T47D (cell line): ENCODE measurements around the gene FHDC1.

Experiments used
- DNase-seq, 2 experiments: peaks; one replicate each; pipeline versions ENCODE4 v3.0.0 to v3.0.0-alpha.2; 2011 to 2012; ENCODE audit warnings: low read depth in 1 of 2, low spot score in 1 of 2
- JUND ChIP-seq: IDR thresholded peaks from 2 replicates; pipeline ENCODE4 v1.6.1; 2012; ENCODE audit warnings: low read depth
- in situ Hi-C: cut with HindIII; loops from 2 replicates; pipeline ENCODE4 v1.10.0; 2016; ENCODE audit warnings: low sequenced_read_pairs, low pct_unique_long_range_greater_than_20kb

Gene FHDC1

GRCh38 chr4:152917543-152918395 lies 18.4 kb upstream of the FHDC1 start:
- DNase-seq: no peak
- in situ Hi-C loops: no loop called here
- no peak for TF ChIP-seq JUND

DNA sequence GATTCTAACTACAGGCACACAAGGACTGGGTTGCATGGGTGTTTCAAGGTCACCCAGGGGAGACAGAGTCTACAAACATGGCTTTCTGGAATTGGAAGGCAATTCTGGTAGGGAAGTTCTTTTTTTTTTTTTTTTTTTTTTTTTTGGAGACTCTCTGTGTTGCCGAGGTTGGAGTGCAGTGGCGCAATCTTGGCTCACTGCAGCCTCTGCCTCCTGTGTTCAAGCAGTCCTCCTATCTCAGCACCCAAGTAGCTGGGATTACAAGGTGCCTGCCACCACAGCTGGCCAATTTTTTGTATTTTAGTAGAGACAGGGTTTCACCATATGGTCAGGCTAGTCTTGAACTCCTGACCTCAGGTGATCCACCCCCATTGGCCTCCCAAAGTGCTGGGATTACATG lies 16.3 kb upstream of the FHDC1 start:
- DNase-seq: no peak
- TF ChIP-seq JUND: no peak
- in situ Hi-C loops: no loop called here

DNA sequence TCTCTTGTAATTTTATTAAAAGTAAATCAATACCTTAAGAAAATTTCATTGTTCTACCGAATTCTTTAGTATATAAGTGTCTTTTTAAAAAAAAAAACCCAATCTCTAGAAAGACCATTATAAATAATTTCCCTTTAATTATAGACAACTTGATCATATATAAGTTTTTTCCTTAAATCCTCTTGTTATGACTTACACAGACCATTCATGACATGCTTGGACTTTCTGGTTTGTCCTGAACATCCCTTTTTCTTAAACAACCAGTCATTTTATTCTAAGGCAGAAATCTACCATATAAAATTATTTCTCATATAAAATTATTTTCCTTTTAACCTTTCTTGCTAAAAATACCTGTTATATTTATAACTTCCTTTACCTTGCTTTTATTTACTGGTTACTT lies 15.4 kb upstream of the FHDC1 start:
- peak in 1 of 2 experiments; percentile 27 for DNase-seq
- in situ Hi-C loops: no loop called here
- TF ChIP-seq JUND: no peak

DNA sequence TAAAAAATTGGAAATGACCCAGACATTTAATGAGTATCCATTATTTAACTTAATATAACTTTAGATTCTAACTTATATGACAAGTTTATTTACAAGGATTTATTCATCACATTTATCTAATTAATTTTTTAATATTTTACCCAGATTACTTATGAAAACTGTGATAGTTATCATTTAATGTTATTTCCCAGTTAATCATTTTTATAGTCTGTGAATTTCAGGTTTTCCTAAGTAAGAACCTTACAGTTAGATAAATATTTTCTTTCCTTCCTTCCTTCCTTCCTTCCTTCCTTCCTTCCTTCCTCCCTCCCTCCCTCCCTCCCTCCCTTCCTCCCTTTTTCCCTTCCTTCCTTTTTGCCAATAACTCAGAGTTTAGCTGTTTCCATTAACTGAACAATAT lies 14.8 kb upstream of the FHDC1 start:
- DNase-seq: no peak
- in situ Hi-C loops: no loop called here
- no peak for TF ChIP-seq JUND

DNA sequence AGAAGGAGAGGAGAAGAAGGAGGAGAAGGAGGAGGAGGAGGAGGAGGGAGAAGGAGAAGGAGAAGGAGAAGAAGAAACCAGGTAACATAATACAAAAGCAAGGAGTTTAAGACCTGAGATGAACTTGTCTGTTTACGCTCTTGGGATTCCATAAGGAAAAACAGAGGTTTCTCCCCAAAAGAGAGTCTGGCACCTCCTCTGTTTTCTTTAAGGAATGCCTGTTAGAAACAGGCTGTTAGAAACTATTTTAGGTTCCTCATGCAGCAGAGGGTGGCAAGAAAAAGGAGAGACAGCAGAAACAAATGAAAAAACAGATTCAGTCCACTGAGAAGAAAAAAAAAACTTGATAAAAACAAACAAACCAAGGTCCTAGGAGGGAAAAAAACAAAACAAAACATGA lies 10.3 kb upstream of the FHDC1 start:
- in situ Hi-C loops: no loop called here
- no peak for DNase-seq
- no peak for TF ChIP-seq JUND

DNA sequence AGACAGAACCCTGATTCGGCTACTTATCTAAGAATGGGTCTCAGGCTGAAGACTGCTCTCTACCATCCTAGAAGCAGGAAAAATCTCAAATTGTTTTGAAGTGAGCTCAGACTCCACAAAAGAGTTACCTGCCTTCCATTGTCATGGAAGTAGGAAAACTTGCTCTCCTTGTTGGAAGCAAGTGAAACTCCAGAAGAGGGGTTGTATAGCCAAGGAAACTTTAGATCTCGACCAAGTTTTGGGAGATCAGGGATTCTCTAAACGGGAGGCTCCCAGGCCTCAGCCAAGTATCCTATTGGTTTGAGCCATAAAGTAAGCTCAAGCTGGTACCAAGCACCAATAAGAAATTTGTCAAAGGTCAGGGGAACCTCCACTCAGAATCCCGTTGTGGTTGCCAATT lies 9.2 kb upstream of the FHDC1 start:
- no peak for TF ChIP-seq JUND
- no peak for DNase-seq
- in situ Hi-C loops: no loop called here

DNA sequence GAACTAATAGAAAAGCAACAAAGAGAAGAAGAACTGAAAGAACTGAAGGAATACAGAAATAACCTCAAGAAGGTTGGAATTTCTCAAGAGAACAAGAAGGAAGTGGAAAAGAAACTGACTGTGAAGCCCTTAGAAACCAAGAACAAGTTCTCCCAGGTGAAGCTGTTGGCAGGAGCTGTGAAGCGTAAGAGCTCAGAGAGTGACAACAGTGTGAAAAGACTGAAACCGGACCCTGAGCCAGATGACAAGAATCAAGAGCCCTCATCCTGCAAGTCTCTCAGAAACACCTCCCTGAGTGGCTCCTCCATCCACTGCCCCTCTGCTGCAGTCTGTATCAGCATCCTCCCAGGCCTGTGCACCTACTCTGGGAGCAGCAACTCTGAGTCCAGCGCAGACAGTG lies 8.4 kb upstream of the FHDC1 start:
- DNase-seq: no peak
- in situ Hi-C loops: no loop called here
- TF ChIP-seq JUND: no peak

- in situ Hi-C loops: no loop called here
- no peak for DNase-seq
- TF ChIP-seq JUND: no peak
These were observed 7.8 kb upstream of the FHDC1 start for GRCh38 chr4:152928286-152928685.

DNA sequence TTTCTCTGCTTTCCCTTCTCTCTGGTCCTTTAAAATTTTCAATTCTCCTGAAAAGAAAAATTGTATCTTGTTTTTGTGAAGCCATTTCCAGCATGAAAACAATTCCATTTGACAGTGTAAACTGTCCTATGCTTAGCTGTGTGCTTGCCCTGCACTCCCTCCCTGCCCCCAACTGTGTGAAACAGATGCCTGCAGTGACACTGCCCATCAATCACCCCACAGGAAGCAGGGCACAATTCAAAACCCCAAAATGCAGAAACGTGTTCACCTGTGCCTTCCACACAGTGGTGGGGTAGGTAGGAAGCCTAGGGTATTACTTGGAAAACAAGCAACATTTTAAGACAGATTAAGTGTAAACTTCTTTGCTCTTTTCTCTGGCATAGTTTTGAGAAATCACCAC lies 6.2 kb upstream of the FHDC1 start:
- no peak for DNase-seq
- no peak for TF ChIP-seq JUND
- in situ Hi-C loops: no loop called here

DNA sequence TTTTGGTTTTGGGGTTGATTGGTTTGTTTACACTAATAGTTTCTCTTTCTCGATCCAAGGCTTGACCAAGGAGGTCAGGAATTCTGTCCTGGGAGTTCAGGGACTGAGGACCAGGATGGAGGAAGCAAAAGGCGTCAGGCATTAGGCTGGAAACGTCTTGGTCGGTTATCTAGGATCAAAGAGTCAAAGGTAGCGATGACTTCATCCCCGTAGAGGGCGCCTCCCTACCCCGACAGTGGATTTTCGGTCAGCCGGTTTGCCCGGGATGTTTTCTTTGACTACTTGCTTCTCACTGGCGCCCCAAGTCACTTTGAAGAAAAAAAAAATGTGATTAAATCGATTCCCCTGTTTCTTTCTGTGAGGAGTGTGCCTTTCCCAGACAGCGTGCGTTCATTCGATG lies 980 bp upstream of the FHDC1 start:
- TF ChIP-seq JUND: no peak
- in situ Hi-C loops: no loop called here

GRCh38 chr4:152936446-152937335 lies 568 bp downstream of the FHDC1 start:
- no peak for TF ChIP-seq JUND
- peak; percentile 36 to 43 for DNase-seq
- in situ Hi-C loops: no loop called here

More for the DNA sequence above, 980 bp upstream of the FHDC1 start:
- peak; percentile 6 to 60 for DNase-seq

DNA sequence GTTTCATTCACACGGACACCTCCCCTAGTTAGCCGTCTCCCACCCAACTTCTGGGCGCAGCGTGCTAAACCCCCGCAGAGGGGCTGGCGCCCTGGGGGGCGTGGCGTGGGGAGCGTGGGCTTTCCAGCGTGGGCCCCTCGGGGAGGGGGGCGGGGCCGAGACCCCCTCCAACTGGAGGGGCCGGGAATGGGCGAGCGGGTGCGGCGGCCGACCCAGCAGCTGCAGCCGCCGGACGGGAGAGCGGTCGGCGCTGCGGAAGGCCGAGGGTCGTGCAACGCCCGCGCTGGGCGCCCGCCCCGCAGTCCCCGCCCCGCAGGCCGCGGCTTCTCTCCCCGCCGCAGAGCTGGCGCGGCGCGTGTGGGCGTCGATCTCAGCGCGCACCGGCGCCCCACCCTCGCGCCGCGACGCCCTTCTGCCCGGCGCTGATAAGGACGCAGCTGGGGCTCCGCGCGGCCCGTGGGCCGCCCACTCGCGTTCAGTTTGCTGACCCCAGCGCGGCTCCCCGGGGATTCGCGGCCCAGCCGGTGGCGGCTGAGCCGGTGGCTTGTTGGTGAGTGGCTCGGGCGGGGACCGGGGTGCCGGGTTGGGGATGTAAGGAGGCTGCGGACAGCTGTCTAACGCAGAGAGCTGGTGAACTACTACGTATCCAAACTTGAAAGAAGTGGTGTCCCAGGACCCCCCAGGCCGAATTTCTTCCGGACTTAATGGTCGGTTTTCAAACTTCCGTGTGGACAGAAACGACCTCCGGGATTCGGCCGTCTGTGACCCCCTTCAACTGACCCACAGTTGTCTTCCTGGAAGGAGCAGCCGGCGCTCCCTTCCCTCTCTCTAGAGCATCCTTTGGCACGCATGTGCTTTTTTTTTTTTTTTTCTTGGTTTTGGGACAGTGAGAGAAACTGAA lies 1.5 kb downstream of the FHDC1 start:
- peak; percentile 19 to 26 for DNase-seq
- TF ChIP-seq JUND: no peak
- in situ Hi-C loops: no loop called here
